ENCODE results near the gene HIVEP3.

The HIVEP3 gene

GRCh38 chr1:41528106-41528505 is 390.6 kb downstream of the HIVEP3 start:
- TF ChIP-seq CTCF (IDR thresholded peaks at IDR 0.05; ENCODE audit: insufficient read depth, low read depth, low read length, missing control alignments): no peak
- no peak for DNase-seq (ENCODE audit: low read depth)
- H3K4me3 ChIP-seq (ENCODE audit: low read length): no peak overlapping the region

- no peak for DNase-seq (ENCODE audit: low read depth)
- H3K4me3 ChIP-seq (ENCODE audit: low read length): no peak overlapping the region
- no peak for TF ChIP-seq CTCF (IDR thresholded peaks at IDR 0.05; ENCODE audit: insufficient read depth, low read depth, low read length, missing control alignments)
Observed at GRCh38 chr1:41526956-41527561, 391.7 kb downstream of the HIVEP3 start.

- H3K4me3 ChIP-seq (ENCODE audit: low read length): no peak overlapping the region
- DNase-seq (ENCODE audit: low read depth): no peak
- TF ChIP-seq CTCF (IDR thresholded peaks at IDR 0.05; ENCODE audit: insufficient read depth, low read depth, low read length, missing control alignments): no peak
Observed at GRCh38 chr1:41525891-41526587, 392.7 kb downstream of the HIVEP3 start.

GRCh38 chr1:41524676-41525675 is 393.7 kb downstream of the HIVEP3 start:
- TF ChIP-seq CTCF (IDR thresholded peaks at IDR 0.05; ENCODE audit: insufficient read depth, low read depth, low read length, missing control alignments): no peak
- no peak for DNase-seq (ENCODE audit: low read depth)
- H3K4me3 ChIP-seq (ENCODE audit: low read length): no peak overlapping the region

- no peak for TF ChIP-seq CTCF (IDR thresholded peaks at IDR 0.05; ENCODE audit: insufficient read depth, low read depth, low read length, missing control alignments)
- no peak overlapping the region for H3K4me3 ChIP-seq (ENCODE audit: low read length)
- DNase-seq (ENCODE audit: low read depth): no peak
Observed at GRCh38 chr1:41523949-41524675, 394.6 kb downstream of the HIVEP3 start.

GRCh38 chr1:41523071-41523470 is 395.7 kb downstream of the HIVEP3 start:
- DNase-seq (ENCODE audit: low read depth): no peak
- no peak for TF ChIP-seq CTCF (IDR thresholded peaks at IDR 0.05; ENCODE audit: insufficient read depth, low read depth, low read length, missing control alignments)
- no peak overlapping the region for H3K4me3 ChIP-seq (ENCODE audit: low read length)

Measured in epithelial cell of esophagus (primary cell).